ENCODE data around the gene GAB4. TPM values are rescaled to one million over a fixed set of nuclear protein-coding genes. Genes with fewer than 3 reads are reported as not detected.

The GAB4 gene, protein sequence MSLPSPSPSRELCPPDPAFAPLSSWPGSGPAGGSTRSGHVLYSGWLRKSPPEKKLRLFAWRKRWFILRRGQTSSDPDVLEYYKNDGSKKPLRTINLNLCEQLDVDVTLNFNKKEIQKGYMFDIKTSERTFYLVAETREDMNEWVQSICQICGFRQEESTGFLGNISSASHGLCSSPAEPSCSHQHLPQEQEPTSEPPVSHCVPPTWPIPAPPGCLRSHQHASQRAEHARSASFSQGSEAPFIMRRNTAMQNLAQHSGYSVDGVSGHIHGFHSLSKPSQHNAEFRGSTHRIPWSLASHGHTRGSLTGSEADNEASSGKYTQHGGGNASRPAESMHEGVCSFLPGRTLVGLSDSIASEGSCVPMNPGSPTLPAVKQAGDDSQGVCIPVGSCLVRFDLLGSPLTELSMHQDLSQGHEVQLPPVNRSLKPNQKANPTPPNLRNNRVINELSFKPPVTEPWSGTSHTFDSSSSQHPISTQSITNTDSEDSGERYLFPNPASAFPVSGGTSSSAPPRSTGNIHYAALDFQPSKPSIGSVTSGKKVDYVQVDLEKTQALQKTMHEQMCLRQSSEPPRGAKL
- total RNA-seq = not detected

DNA sequence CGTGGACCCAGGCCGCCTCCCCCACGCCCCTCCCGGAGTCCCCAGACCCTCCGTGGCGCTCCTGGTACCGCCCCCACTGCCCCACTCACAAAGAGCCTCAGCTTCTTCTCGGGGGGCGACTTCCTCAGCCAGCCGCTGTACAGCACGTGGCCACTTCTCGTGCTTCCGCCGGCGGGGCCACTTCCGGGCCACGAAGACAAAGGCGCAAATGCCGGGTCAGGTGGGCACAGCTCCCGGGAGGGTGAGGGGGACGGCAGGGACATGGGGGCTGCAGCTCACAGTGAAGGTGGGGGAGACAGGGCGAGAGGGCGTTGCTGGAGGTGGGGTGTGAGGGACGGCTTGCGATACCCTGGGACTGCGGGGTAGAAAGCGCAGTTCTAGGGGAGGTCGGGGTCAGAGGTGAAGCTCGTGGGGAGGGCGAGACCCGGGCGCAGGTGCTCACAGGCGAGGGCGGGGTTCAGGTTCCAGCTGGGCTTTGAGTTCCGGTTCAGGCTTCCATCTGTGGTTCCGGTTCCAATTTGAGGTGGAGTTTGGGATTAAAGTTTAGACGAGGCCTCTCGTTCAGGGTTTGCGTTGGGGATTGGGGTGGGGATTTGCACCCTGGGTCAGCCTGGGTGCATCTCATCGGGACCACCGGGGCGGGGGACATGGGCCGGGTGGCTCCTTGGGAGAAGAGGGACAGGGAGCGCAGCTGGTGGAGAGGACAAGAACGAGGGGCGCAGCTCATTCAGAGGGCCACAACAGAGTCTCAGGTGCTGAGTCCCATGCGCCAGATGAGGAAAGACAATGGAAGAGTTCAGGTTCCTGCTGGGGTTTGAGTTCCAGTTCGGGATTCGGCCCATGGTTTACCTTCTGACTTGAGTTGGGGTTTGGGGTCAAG, at the start of gene GAB4:
TSS of gene GAB4 (minus strand) at position 371 of the 880 bp plus-strand sequence. CDS start at position 263, 108 bp downstream.
- ATAC-seq (no peak), DNase-seq (no peak)
- H3K27ac ChIP-seq = no peak within 1 kb of the TSS
- intact Hi-C loops (cut with DNase I; ENCODE audit: low total_unique reads) = no loop called here
- H3K4me1 ChIP-seq = no peaks in the 10 kb centered on the region
- H3K27me3 ChIP-seq = peaks cover 3 to 17% (median 10%) of the 10 kb centered on the region in 3 donors
- in situ Hi-C loops (cut with MboI; ENCODE audit: low sequenced_read_pairs in 4 of 4) = no loop called here
- no peaks in the 10 kb centered on the region for H3K36me3 ChIP-seq
- no peaks in the 10 kb centered on the region for H3K9me3 ChIP-seq
- TF ChIP-seq POLR2A (IDR thresholded peaks at IDR 0.05) = no peak
- TF ChIP-seq, protein P1, sequence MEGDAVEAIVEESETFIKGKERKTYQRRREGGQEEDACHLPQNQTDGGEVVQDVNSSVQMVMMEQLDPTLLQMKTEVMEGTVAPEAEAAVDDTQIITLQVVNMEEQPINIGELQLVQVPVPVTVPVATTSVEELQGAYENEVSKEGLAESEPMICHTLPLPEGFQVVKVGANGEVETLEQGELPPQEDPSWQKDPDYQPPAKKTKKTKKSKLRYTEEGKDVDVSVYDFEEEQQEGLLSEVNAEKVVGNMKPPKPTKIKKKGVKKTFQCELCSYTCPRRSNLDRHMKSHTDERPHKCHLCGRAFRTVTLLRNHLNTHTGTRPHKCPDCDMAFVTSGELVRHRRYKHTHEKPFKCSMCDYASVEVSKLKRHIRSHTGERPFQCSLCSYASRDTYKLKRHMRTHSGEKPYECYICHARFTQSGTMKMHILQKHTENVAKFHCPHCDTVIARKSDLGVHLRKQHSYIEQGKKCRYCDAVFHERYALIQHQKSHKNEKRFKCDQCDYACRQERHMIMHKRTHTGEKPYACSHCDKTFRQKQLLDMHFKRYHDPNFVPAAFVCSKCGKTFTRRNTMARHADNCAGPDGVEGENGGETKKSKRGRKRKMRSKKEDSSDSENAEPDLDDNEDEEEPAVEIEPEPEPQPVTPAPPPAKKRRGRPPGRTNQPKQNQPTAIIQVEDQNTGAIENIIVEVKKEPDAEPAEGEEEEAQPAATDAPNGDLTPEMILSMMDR (IDR thresholded peaks at IDR 0.05 in 4 of 5, conservative IDR thresholded peaks at IDR 0.05 in 1 of 5) = no peak
- H3K4me3 ChIP-seq = no peak within 1 kb of the TSS

- TF ChIP-seq POLR2A (IDR thresholded peaks at IDR 0.05) = no peak
- TF ChIP-seq, protein P1 (IDR thresholded peaks at IDR 0.05 in 4 of 5, conservative IDR thresholded peaks at IDR 0.05 in 1 of 5) = no peak
- ATAC-seq (no peak), DNase-seq (no peak)
- Histone ChIP-seq H3K27ac (no peak overlapping the region), H3K27me3 (no peaks in the 10 kb centered on the region), H3K4me1 (peaks cover 0 to 3% of the 10 kb centered on the region in 2 donors), H3K4me3 (no peak overlapping the region), H3K36me3 (no peaks in the 10 kb centered on the region), H3K9me3 (no peaks in the 10 kb centered on the region)
- intact Hi-C loops (cut with DNase I; ENCODE audit: low total_unique reads) = no loop called here
- in situ Hi-C loops (cut with MboI; ENCODE audit: low sequenced_read_pairs in 4 of 4) = loop anchor here in 3 of 4 donors (5.0 to 10.0 kb wide), 2 partner anchors 122 to 140 kb away; no protein-coding TSS in a partner anchor
Measured at GRCh38 chr22:17056807-17057206, 48.8 kb upstream of the GAB4 start.

DNA sequence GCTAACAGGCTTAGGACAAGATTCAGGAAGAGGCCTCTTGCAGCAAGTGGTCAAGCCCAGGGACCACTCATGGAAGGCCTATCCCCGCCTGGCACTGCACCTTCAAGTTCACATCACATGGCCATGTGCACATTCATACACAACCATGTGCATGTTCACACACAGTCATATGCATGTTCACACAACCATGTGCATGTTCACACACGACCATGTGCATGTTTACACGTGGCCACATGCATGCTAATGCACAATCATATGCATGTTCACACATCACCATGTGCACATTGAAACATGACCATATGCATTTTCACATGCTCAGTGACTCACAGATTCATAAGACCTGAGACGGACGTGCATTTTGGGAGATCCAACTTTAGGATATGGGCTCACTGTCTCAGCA, 48.0 kb upstream of the GAB4 start:
- intact Hi-C loops (cut with DNase I; ENCODE audit: low total_unique reads) (no loop called here), in situ Hi-C loops (cut with MboI; ENCODE audit: low sequenced_read_pairs in 4 of 4) (loop anchor here in 3 of 4 donors (5.0 to 10.0 kb wide), 2 partner anchors 121 to 139 kb away; no protein-coding TSS in a partner anchor)
- no peak overlapping the region for H3K4me3 ChIP-seq
- H3K36me3 ChIP-seq = no peaks in the 10 kb centered on the region
- H3K27ac ChIP-seq = no peak overlapping the region
- H3K4me1 ChIP-seq = peaks cover 0 to 3% of the 10 kb centered on the region in 2 donors
- TF ChIP-seq, protein P1 (IDR thresholded peaks at IDR 0.05 in 4 of 5, conservative IDR thresholded peaks at IDR 0.05 in 1 of 5) = no peak
- no peak for TF ChIP-seq POLR2A (IDR thresholded peaks at IDR 0.05)
- no peaks in the 10 kb centered on the region for H3K27me3 ChIP-seq
- H3K9me3 ChIP-seq = no peaks in the 10 kb centered on the region
- DNase-seq (no peak), ATAC-seq (no peak)

- Histone ChIP-seq H3K4me1 (no peaks in the 10 kb centered on the region), H3K4me3 (no peak overlapping the region), H3K27me3 (no peaks in the 10 kb centered on the region), H3K27ac (no peak overlapping the region), H3K9me3 (no peaks in the 10 kb centered on the region), H3K36me3 (no peaks in the 10 kb centered on the region)
- TF ChIP-seq, protein P1 (IDR thresholded peaks at IDR 0.05 in 4 of 5, conservative IDR thresholded peaks at IDR 0.05 in 1 of 5) = no peak
- no peak for TF ChIP-seq POLR2A (IDR thresholded peaks at IDR 0.05)
- DNase-seq (no peak), ATAC-seq (no peak)
- in situ Hi-C loops (cut with MboI; ENCODE audit: low sequenced_read_pairs in 4 of 4) = no loop called here
- intact Hi-C loops (cut with DNase I; ENCODE audit: low total_unique reads) = no loop called here
Measured at GRCh38 chr22:17047656-17048055, 39.6 kb upstream of the GAB4 start.
